Progenitor cell of endocrine pancreas (in vitro differentiated cells): ENCODE measurements around the gene EFL1. TPM values are rescaled to one million over a fixed set of nuclear protein-coding genes. Genes with fewer than 3 reads are reported as not detected.
"Not testable (repeated sequence)": the region's sequence is repeated elsewhere in the genome, so short reads cannot be mapped to it uniquely, and the experiment has no call there.

Experiments
- DNase-seq: peaks from one replicate; pipeline ENCODE4 v3.0.0; 2021; ENCODE audit warnings: low spot score; ENCODE audit not compliant: unreplicated experiment
- H3K27ac Mint-ChIP-seq: 2 replicates; pipeline ENCODE4 v1.8.0; 2021; ENCODE audit warnings: mild to moderate bottlenecking, moderate library complexity, mixed read lengths
- H3K27me3 Mint-ChIP-seq: 2 replicates; pipeline ENCODE4 v1.8.0; 2021; ENCODE audit warnings: mixed read lengths
- H3K36me3 Mint-ChIP-seq: 2 replicates; pipeline ENCODE4 v1.8.0; 2022; ENCODE audit warnings: mixed read lengths; ENCODE audit not compliant: insufficient read depth
- H3K4me1 Mint-ChIP-seq: 2 replicates; pipeline ENCODE4 v1.8.0; 2021; ENCODE audit warnings: low read depth, mixed read lengths
- H3K4me3 Mint-ChIP-seq: 2 replicates; pipeline ENCODE4 v1.8.0; 2021; ENCODE audit warnings: low read depth, mild to moderate bottlenecking, moderate library complexity, mixed read lengths
- H3K9me3 Mint-ChIP-seq: 2 replicates; pipeline ENCODE4 v1.8.0; 2021; ENCODE audit warnings: low read depth, mixed read lengths
- total RNA-seq: library from RNA; stranded (reverse); gene quantifications from 2 replicates; pipeline ENCODE4 v1.2.1, GENCODE V29; 2021
- TF ChIP-seq, protein P1 (sequence below): fragments of 200-600 bp; sonication (generic); IDR thresholded peaks from one replicate; pipeline ENCODE4 v1.5.0; 2021; ENCODE audit warnings: antibody characterized with exemption, mild to moderate bottlenecking; ENCODE audit not compliant: unreplicated experiment

EFL1 gene
- total RNA-seq, 1 donor from 2014 or later = 31.1 TPM

GRCh38 chr15:82281276-82281675 lies 18.7 kb upstream of the EFL1 start:
- H3K27ac Mint-ChIP-seq, H3K4me1 Mint-ChIP-seq, DNase-seq, H3K9me3 Mint-ChIP-seq, H3K4me3 Mint-ChIP-seq, H3K36me3 Mint-ChIP-seq, H3K27me3 Mint-ChIP-seq: not testable (repeated sequence)
- TF ChIP-seq, protein P1, sequence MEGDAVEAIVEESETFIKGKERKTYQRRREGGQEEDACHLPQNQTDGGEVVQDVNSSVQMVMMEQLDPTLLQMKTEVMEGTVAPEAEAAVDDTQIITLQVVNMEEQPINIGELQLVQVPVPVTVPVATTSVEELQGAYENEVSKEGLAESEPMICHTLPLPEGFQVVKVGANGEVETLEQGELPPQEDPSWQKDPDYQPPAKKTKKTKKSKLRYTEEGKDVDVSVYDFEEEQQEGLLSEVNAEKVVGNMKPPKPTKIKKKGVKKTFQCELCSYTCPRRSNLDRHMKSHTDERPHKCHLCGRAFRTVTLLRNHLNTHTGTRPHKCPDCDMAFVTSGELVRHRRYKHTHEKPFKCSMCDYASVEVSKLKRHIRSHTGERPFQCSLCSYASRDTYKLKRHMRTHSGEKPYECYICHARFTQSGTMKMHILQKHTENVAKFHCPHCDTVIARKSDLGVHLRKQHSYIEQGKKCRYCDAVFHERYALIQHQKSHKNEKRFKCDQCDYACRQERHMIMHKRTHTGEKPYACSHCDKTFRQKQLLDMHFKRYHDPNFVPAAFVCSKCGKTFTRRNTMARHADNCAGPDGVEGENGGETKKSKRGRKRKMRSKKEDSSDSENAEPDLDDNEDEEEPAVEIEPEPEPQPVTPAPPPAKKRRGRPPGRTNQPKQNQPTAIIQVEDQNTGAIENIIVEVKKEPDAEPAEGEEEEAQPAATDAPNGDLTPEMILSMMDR = peak; percentile 43

DNA sequence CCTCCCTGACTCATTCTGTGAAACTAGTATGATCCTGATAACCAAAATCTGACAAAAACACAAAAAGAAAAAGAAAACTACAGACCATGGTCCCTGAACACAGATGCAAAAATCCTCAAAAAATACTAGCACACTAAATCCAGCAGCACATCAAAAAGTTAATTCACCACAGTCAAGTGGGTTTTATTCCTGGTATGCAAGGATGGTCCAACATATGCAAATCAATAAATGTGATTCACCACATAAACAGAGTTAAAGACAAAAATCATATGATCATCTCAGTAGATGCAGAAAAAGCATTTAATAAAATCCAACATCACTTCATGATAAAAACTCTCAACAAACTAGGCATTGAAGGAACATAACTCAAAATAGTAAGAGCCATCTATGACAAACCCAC lies 12.9 kb upstream of the EFL1 start:
- H3K27me3 Mint-ChIP-seq = no peaks in the 10 kb centered on the region
- TF ChIP-seq, protein P1 = no peak
- H3K9me3 Mint-ChIP-seq = peaks cover 22% of the 10 kb centered on the region
- no peaks in the 10 kb centered on the region for H3K4me1 Mint-ChIP-seq
- DNase-seq = no peak
- no peak overlapping the region for H3K27ac Mint-ChIP-seq
- peaks cover 19% of the 10 kb centered on the region for H3K36me3 Mint-ChIP-seq
- H3K4me3 Mint-ChIP-seq = no peak overlapping the region

DNA sequence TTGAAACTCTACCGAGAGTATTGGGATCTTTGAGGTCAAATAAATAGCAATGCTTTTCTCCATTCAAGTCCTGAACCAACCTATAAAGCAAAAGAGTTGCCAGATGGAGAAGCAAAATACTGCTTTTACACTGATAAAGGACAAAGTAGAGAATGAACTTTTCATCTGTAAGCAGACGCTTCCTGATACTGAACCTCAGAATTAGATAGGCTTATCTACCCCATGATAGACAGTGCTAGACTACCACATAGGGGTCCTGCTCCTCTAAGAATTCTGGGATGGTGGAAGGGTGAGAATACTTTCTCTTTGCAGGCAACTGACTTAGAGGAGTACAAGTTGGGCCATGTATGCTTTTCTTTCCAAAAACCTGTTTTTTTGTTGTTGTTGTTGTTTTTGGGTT lies 9.6 kb upstream of the EFL1 start:
- H3K4me3 Mint-ChIP-seq = no peak overlapping the region
- no peak for DNase-seq
- peaks cover 22% of the 10 kb centered on the region for H3K9me3 Mint-ChIP-seq
- H3K4me1 Mint-ChIP-seq = peaks cover 3% of the 10 kb centered on the region
- TF ChIP-seq, protein P1 = no peak
- no peaks in the 10 kb centered on the region for H3K27me3 Mint-ChIP-seq
- H3K27ac Mint-ChIP-seq = no peak overlapping the region
- peaks cover 19% of the 10 kb centered on the region for H3K36me3 Mint-ChIP-seq

GRCh38 chr15:82268454-82268853 lies 5.9 kb upstream of the EFL1 start:
- not testable (repeated sequence) for H3K27ac Mint-ChIP-seq, H3K27me3 Mint-ChIP-seq, H3K4me3 Mint-ChIP-seq, H3K36me3 Mint-ChIP-seq, H3K9me3 Mint-ChIP-seq, DNase-seq
- H3K4me1 Mint-ChIP-seq = peaks cover 14% of the 10 kb centered on the region

- not testable (repeated sequence) for H3K27me3 Mint-ChIP-seq, H3K36me3 Mint-ChIP-seq, H3K27ac Mint-ChIP-seq, H3K4me3 Mint-ChIP-seq, DNase-seq, H3K9me3 Mint-ChIP-seq
- peaks cover 19% of the 10 kb centered on the region for H3K4me1 Mint-ChIP-seq
These were observed 4.6 kb upstream of the EFL1 start for GRCh38 chr15:82267137-82267536.

DNA sequence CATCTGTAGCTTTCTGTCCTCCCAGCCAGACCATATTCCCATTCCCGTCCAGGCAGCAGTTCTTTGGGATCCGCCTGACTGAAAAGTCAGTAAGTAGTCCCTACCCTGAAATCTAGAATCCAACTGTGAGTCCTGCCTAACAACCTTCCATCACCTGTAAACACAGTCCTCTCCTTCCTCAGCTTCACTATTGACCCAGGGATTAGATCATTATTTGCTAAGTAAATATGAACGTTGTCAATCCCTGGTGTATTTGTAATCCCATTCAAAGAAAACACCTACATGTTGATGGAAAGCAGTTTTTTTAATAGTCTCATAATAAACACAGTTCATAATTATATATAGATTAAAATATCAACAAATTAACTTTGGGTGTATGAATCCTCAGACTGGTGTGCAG lies 816 bp upstream of the EFL1 start:
- H3K9me3 Mint-ChIP-seq = no peaks in the 10 kb centered on the region
- peaks cover 4% of the 10 kb centered on the region for H3K36me3 Mint-ChIP-seq
- H3K27ac Mint-ChIP-seq = peak overlapping the region; percentile 95
- DNase-seq = no peak
- H3K4me3 Mint-ChIP-seq = peak overlapping the region; percentile 91
- peaks cover 35% of the 10 kb centered on the region for H3K4me1 Mint-ChIP-seq
- TF ChIP-seq, protein P1 = no peak
- no peaks in the 10 kb centered on the region for H3K27me3 Mint-ChIP-seq

DNA sequence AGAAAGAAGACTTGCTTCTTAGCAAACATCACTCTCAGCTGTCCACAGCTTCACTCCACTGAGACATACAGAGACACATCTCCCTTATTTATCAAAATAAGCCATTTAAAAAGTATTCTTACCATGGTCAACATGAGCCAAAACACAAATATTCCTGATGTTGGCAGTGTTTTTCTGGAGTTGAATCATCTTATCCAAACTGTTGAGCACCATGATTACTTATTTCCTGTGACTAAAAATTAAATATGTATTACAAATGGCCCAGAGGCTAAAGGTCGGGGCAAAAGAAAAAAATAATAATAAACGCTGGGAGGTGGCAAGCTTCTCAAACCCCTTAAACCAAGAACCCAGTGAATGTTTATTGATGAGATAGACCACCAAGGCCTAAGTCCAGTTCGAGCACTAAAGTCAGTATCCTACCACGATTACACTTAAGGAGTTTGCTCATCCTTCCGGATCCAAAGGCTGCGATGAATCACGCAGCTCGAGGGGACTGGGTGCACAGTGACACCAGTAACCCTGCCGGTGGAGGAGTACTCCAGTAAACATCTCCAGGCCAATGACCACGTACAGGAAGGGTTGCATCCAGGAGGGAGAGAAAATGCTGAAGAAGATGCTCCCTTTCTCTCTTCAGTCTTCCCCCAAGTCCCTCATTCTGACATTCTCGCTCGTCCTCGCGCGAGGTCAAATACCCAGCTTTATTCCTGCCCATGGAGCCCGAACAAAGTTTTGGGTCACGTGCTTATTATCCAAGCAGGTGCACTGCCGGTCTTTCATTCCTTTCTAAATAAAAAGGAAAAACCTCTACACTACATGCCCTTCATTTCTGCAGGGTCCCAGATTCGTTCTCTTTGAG lies 740 bp downstream of the EFL1 start:
- not testable (repeated sequence) for DNase-seq, H3K27me3 Mint-ChIP-seq, H3K9me3 Mint-ChIP-seq
- Mint-ChIP-seq H3K27ac (peak overlapping the region; percentile 95), H3K4me3 (peak overlapping the region; percentile 91), H3K36me3 (peaks cover 12% of the 10 kb centered on the region), H3K4me1 (peaks cover 34% of the 10 kb centered on the region)

- not testable (repeated sequence) for H3K36me3 Mint-ChIP-seq, H3K4me3 Mint-ChIP-seq, H3K27me3 Mint-ChIP-seq, H3K4me1 Mint-ChIP-seq, H3K9me3 Mint-ChIP-seq, H3K27ac Mint-ChIP-seq, DNase-seq
These were observed 14.3 kb downstream of the EFL1 start for GRCh38 chr15:82248261-82248660.

DNA sequence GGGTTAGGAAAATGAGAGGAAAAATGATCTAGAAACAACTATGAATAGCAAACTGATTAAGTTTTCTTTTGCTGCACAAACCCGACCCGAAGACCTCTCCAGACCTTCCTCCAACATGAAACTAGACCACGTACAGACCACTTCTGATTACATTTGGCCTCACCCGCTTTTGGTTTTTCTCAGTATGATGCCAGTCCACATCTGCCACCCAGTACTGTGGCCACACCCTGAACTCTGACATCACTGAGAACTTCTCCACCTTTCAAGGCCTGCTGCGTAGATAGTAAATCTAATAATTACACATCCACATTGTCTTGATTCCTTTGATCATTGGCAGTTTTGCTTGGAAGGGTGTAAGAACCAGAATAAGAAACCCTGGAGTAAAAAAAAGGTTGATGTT lies 16.6 kb downstream of the EFL1 start:
- not testable (repeated sequence) for H3K4me1 Mint-ChIP-seq, H3K36me3 Mint-ChIP-seq, H3K27ac Mint-ChIP-seq, H3K27me3 Mint-ChIP-seq, H3K9me3 Mint-ChIP-seq, DNase-seq, H3K4me3 Mint-ChIP-seq
